ENCODE results near the gene YWHAQ. TPM values are rescaled to one million over a fixed set of nuclear protein-coding genes. Genes with fewer than 3 reads are reported as not detected.

YWHAQ gene
- total RNA-seq, 1 donor from 2014 or later, result 191 TPM

- intact Hi-C loops (cut with DNase I), result no loop called here
- Histone ChIP-seq H3K4me3 (no peak overlapping the region), H3K9me3 (no peaks in the 10 kb centered on the region), H3K4me1 (peaks cover 34% of the 10 kb centered on the region), H3K27me3 (no peaks in the 10 kb centered on the region), H3K27ac (no peak overlapping the region), H3K36me3 (peaks cover 16% of the 10 kb centered on the region)
- TF ChIP-seq, protein P1, sequence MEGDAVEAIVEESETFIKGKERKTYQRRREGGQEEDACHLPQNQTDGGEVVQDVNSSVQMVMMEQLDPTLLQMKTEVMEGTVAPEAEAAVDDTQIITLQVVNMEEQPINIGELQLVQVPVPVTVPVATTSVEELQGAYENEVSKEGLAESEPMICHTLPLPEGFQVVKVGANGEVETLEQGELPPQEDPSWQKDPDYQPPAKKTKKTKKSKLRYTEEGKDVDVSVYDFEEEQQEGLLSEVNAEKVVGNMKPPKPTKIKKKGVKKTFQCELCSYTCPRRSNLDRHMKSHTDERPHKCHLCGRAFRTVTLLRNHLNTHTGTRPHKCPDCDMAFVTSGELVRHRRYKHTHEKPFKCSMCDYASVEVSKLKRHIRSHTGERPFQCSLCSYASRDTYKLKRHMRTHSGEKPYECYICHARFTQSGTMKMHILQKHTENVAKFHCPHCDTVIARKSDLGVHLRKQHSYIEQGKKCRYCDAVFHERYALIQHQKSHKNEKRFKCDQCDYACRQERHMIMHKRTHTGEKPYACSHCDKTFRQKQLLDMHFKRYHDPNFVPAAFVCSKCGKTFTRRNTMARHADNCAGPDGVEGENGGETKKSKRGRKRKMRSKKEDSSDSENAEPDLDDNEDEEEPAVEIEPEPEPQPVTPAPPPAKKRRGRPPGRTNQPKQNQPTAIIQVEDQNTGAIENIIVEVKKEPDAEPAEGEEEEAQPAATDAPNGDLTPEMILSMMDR (IDR thresholded peaks at IDR 0.05), result no peak
- DNase-seq (no peak), ATAC-seq (no peak)
Observed at GRCh38 chr2:9545502-9545901, 85.3 kb downstream of the YWHAQ start.

DNA sequence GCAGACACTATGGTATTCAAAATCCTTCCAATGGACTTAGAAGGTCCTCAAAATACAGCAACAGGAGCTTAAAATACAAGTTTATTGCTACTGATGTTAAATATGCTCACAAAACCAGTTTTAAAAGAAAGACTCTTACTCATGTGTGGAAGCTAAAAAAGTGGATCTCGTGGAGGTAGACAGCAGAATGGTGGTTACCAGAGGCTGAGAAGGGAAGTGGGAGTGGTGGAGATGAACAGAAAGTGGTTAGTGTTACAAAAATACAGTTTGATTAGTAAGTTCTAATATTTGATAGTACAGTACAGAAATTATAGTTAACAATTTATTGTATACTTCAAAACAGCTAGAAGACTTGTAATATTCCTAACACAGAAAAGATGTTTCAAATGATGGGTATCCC is 87.2 kb downstream of the YWHAQ start:
- no peak overlapping the region for H3K27ac ChIP-seq
- intact Hi-C loops (cut with DNase I), result no loop called here
- peaks cover 28% of the 10 kb centered on the region for H3K4me1 ChIP-seq
- H3K9me3 ChIP-seq, result no peaks in the 10 kb centered on the region
- no peak for DNase-seq
- TF ChIP-seq, protein P1 (IDR thresholded peaks at IDR 0.05), result no peak
- no peaks in the 10 kb centered on the region for H3K27me3 ChIP-seq
- no peak overlapping the region for H3K4me3 ChIP-seq
- peaks cover 16% of the 10 kb centered on the region for H3K36me3 ChIP-seq
- no peak for ATAC-seq

- Histone ChIP-seq H3K4me3 (no peak overlapping the region), H3K4me1 (peaks cover 15% of the 10 kb centered on the region)
Observed at GRCh38 chr2:9539531-9539930, 91.3 kb downstream of the YWHAQ start.

DNA sequence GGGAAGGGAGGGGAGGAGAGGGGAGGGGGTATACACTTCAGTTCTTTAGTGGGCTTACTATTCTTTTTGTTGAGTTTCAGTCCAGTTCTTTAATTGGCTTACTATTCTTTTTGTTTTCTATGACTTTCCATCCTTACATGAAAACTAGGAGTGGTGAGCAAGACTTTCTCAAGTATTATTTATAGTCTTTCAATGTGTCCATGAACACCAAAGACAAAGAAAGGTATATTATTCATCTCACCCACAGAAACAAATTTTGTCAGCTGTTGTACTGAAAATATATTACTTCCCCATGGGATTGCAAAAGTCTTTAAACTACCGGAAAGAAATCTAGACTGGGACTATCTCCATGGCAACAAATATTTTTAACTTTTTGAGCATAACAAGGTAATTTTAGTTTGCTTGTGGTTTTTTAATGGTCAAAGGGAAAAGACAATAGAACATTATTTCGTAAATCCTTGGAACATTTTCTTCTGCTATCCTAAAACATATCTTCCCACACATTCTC is 92.7 kb downstream of the YWHAQ start:
- DNase-seq, result no peak
- intact Hi-C loops (cut with DNase I), result loop anchor here (10.0 kb wide), 1 partner anchor 217 kb away; no protein-coding TSS in a partner anchor
- TF ChIP-seq, protein P1 (IDR thresholded peaks at IDR 0.05), result no peak
- Histone ChIP-seq H3K4me3 (no peak overlapping the region), H3K4me1 (peaks cover 6% of the 10 kb centered on the region), H3K36me3 (peaks cover 46% of the 10 kb centered on the region), H3K9me3 (no peaks in the 10 kb centered on the region), H3K27me3 (no peaks in the 10 kb centered on the region), H3K27ac (peak overlapping the region; percentile 74)
- ATAC-seq, result peak; percentile 79

More at GRCh38 chr2:9539531-9539930, 91.3 kb downstream of the YWHAQ start:
- DNase-seq, result no peak
- TF ChIP-seq, protein P1 (IDR thresholded peaks at IDR 0.05), result no peak
- peak; percentile 48 for ATAC-seq
- no peaks in the 10 kb centered on the region for H3K27me3 ChIP-seq
- H3K27ac ChIP-seq, result peak overlapping the region; percentile 74
- peaks cover 32% of the 10 kb centered on the region for H3K36me3 ChIP-seq
- H3K9me3 ChIP-seq, result no peaks in the 10 kb centered on the region
- intact Hi-C loops (cut with DNase I), result loop anchor here (10.0 kb wide), 1 partner anchor 215 kb away; no protein-coding TSS in a partner anchor

GRCh38 chr2:9536504-9536903 is 94.3 kb downstream of the YWHAQ start:
- Histone ChIP-seq H3K27ac (peak overlapping the region; percentile 62), H3K4me3 (no peak overlapping the region), H3K27me3 (no peaks in the 10 kb centered on the region), H3K9me3 (no peaks in the 10 kb centered on the region), H3K4me1 (peaks cover 4% of the 10 kb centered on the region), H3K36me3 (peaks cover 44% of the 10 kb centered on the region)
- TF ChIP-seq, protein P1 (IDR thresholded peaks at IDR 0.05), result no peak
- intact Hi-C loops (cut with DNase I), result loop anchor here (10.0 kb wide), 1 partner anchor 218 kb away; no protein-coding TSS in a partner anchor
- ATAC-seq, result no peak
- DNase-seq, result no peak

Measured in upper lobe of right lung (tissue), 1 donor.